ENCODE measurements around the gene PACSIN1. TPM values are rescaled to one million over a fixed set of nuclear protein-coding genes. Genes with fewer than 3 reads are reported as not detected.
A peak's percentile ranks its signal among the peaks of the same experiment; 100 is the strongest.

Gene PACSIN1
- total and polyA plus RNA-seq, 12 donors, result 0.77 to 11.2 (median 5.9) TPM

DNA sequence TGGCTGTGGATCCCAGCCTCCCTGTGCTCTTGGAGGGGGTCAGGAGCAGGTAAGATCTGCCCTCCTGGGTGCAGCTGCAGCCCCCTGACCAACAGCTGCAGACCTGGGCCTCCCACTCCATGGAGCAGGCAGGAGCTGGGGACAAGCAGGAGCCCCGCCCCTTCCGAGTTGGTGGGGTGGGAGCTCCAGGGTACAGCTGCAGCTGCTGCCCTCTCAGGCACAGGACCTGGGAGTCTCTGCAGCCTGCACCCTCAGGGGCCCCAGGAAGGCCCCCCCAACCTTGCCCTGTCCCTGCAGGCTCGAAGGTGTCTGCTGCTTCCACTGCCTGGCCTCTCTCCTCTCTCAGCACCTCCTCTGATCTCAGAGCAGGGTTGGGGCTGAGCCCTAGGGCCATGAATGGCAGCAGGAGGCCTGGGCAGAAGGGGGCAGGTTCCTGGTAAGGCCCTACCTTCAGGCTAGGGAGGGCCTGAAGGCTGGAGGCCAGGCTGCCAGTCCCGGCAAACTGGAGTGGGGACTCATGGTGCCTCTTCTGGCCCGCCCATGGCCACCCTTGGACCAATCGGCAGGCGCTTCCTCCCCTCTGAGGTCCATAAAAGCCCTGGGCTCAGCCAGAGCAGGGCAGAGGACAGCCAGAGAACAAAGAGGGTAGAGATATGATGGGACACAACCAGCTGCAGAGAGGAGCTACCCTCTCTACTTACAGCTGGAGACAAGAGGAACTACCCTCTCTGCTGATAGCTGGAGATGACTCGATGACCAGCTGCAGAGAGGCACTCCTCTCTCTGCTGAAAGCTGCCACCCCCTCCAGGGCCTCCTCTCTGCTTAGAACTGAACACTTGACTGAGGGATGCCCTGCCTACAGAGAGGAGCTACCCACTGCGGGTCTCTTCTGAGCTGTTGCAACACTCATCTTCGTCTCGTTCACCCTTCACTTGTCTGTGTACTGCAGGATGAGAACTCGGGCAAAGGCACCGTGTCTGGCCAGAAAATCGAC, 7.8 kb upstream of the PACSIN1 start:
- intact Hi-C loops (cut with DNase I), result no loop called here
- TF ChIP-seq, protein P1, sequence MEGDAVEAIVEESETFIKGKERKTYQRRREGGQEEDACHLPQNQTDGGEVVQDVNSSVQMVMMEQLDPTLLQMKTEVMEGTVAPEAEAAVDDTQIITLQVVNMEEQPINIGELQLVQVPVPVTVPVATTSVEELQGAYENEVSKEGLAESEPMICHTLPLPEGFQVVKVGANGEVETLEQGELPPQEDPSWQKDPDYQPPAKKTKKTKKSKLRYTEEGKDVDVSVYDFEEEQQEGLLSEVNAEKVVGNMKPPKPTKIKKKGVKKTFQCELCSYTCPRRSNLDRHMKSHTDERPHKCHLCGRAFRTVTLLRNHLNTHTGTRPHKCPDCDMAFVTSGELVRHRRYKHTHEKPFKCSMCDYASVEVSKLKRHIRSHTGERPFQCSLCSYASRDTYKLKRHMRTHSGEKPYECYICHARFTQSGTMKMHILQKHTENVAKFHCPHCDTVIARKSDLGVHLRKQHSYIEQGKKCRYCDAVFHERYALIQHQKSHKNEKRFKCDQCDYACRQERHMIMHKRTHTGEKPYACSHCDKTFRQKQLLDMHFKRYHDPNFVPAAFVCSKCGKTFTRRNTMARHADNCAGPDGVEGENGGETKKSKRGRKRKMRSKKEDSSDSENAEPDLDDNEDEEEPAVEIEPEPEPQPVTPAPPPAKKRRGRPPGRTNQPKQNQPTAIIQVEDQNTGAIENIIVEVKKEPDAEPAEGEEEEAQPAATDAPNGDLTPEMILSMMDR (IDR thresholded peaks at IDR 0.05), result no peak
- DNase-seq (no peak), ATAC-seq (peak in 4 of 8 donors; percentile 28 to 61 (median 41))
- H3K4me1 ChIP-seq, result peaks cover 0 to 3% (median 0%) of the 10 kb centered on the region in 9 donors
- H3K27me3 ChIP-seq, result no peaks in the 10 kb centered on the region
- H3K4me3 ChIP-seq, result no peak overlapping the region
- no peaks in the 10 kb centered on the region for H3K9me3 ChIP-seq
- WGBS, 2 donors, result 76 to 90% methylated on average over 14 of the region's 14 CpGs
- H3K27ac ChIP-seq, result no peak overlapping the region
- no peaks in the 10 kb centered on the region for H3K36me3 ChIP-seq

DNA sequence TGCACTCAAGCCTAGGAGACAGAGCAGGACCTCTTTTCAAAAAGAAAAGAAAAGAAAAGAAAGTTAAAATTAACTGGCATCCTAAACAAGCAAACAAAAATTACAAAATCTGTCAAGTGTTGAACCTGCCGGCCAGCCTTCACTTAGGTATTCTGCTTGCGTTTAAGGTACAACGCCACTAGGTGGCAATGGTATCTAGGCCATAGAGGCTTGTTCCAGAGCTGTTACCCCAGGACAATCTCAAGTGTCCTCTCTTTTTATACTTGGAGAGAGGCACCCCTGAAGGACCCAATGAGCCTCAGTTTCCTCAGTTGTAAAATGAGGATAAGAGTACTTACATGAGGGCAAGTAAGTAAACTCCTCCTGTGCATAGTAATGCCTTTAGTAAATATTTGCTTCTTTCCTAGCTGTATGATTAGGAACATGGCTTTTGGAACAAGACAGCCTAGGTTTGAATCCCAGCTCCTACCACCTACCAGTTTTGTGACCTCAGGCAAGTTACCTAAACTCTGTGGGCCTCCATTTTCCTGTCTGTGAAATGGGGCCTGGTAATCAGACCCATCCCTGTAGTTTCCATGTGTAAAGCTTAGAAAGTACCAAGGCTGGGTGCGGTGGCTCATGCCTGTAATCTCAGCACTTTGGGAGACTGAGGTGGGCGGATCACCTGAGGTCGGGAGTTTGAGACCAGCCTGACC, 5.8 kb upstream of the PACSIN1 start:
- H3K36me3 ChIP-seq, result no peaks in the 10 kb centered on the region
- peaks cover 0 to 15% (median 12%) of the 10 kb centered on the region in 7 donors for H3K27me3 ChIP-seq
- intact Hi-C loops (cut with DNase I), result loop anchor here in 8 of 10 donors (1.0 to 10.0 kb wide), 6 partner anchors 142 to 245 kb away; no protein-coding TSS in a partner anchor
- H3K9me3 ChIP-seq, result no peaks in the 10 kb centered on the region
- ATAC-seq (peak in 5 of 8 donors; percentile 37 to 51 (median 43)), DNase-seq (peak in 1 of 2 donors; percentile 19)
- no peak overlapping the region for H3K27ac ChIP-seq
- TF ChIP-seq, protein P1 (IDR thresholded peaks at IDR 0.05), result peak; percentile 13 to 75 (median 65)
- H3K4me1 ChIP-seq, result peaks cover 0 to 3% (median 0%) of the 10 kb centered on the region in 9 donors
- 50% methylated on average over 6 of the region's 6 CpGs for WGBS, 2 donors
- no peak overlapping the region for H3K4me3 ChIP-seq

DNA sequence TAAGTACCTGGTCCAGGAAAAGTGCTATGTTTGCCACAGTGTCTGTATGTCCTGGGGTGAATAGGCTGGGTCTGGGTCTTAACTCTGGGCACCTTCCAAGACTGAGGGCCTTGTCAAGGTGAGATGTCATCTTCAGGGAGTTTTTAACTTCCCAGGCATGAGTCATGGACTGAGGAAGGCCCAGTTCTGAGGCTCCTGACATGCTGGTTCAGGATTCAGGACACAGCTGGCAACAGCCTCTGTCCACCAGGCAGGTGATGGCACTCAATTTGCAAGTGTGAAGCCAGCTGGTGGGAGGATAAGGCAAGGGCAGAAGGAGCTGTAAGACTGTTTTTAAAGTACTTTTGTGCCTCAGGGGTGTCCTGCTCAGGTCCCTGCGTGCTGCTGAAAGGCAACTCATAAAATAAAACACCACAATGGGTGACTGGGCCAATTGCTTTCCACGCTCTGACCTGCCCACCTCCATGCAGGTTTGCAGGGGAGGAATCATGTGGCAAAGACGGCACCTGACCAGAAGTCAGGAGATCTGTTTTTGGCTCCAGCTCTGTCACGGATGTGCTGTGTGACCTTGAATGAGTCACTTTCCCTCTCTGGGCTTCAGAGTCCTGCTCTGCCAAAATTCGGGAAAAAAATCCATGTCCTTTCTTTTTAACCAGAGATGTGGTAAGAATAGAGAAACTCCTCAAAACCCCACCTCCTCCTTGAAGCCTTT, 4.9 kb upstream of the PACSIN1 start:
- ATAC-seq (no peak), DNase-seq (no peak)
- Histone ChIP-seq H3K27ac (no peak overlapping the region), H3K4me1 (peaks cover 0 to 10% (median 6%) of the 10 kb centered on the region in 9 donors), H3K4me3 (no peak overlapping the region), H3K36me3 (no peaks in the 10 kb centered on the region), H3K27me3 (peaks cover 0 to 24% (median 21%) of the 10 kb centered on the region in 7 donors), H3K9me3 (no peaks in the 10 kb centered on the region)
- 76 to 79% methylated on average over 5 of the region's 5 CpGs for WGBS, 2 donors
- TF ChIP-seq, protein P1 (IDR thresholded peaks at IDR 0.05), result no peak
- intact Hi-C loops (cut with DNase I), result loop anchor here in 8 of 10 donors (1.0 to 10.0 kb wide), 6 partner anchors 141 to 244 kb away; no protein-coding TSS in a partner anchor
